Measurements from ENCODE around the gene EEF1G. TPM values are rescaled to one million over a fixed set of nuclear protein-coding genes. Genes with fewer than 3 reads are reported as not detected.
"Not testable (repeated sequence)": the region's sequence is repeated elsewhere in the genome, so short reads cannot be mapped to it uniquely, and the experiment has no call there.

EEF1G gene
- total RNA-seq, 4 donors from 2014 or later: 1,068 to 1,537 (median 1,375) TPM

DNA sequence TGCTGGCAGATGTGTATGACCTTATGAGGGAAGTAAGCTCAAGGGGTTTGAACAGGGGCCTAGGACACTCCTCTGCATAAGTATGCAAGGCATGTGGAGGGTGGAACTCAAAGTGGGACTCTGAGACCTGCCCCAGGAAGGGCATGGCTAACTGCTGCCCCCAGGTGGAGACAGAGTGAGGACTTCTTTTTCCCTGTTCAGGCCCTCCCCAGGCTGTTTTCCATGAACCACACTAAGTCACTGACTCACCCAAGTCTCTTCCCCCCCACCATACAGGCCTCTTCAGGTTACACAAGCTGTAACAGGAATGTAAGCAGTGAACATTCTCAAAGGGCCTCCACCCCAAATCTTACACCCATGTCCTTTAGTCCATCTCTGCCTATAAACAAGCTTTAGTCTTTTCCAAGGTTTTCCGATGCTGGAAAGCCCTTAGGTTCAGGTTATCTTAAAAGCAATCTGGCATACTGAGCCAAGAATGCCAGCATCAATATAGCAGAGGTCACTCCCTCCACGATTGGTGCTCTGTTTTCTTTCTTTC lies 13.1 kb downstream of the EEF1G start:
- H3K36me3 ChIP-seq: peaks cover 21 to 65% (median 64%) of the 10 kb centered on the region in 4 donors

DNA sequence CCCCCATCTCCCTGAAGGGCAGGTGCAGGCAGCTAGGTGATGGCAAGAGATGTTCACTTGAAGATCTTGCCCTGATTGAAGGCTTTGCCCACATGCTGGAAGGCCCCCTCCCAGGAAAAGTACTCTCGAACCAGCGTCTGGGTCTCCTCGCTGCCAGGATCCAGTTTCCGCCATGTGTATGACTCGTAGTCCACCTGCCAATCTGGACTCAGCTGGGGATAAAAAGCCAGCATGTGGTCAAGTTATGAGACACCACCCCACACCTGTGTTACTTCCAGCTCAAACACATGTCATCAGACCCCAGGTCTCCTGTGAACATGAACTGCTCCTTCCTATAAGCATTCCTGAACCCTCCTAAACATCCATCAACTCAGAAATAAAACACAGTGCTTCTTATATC lies 14.1 kb downstream of the EEF1G start:
- 89% methylated on average over 3 of the region's 5 CpGs for WGBS
- not testable (repeated sequence) for H3K27me3 ChIP-seq; DNase-seq (ENCODE audit: extremely low spot score); H3K9me3 ChIP-seq
- Histone ChIP-seq H3K4me3 (peak overlapping the region in 2 of 4 donors; percentile 31 to 36), H3K27ac (replicated peaks in 1 of 4) (peak overlapping the region; percentile 88 to 97 (median 94)), H3K36me3 (peaks cover 13 to 55% (median 54%) of the 10 kb centered on the region in 4 donors), H3K4me1 (peaks cover 49 to 88% (median 72%) of the 10 kb centered on the region in 4 donors)
- intact Hi-C loops (cut with DNase I): loop anchor here (2.0 to 5.0 kb wide), 2 partner anchors 15 to 137 kb away; no protein-coding TSS in a partner anchor

More for the DNA sequence above, 13.1 kb downstream of the EEF1G start:
- H3K27ac ChIP-seq (replicated peaks in 1 of 4): peak overlapping the region; percentile 88 to 97 (median 94)
- H3K9me3 ChIP-seq: no peaks in the 10 kb centered on the region
- TF ChIP-seq POLR2AphosphoS5 (IDR thresholded peaks at IDR 0.05): peak in 1 of 2 donors; percentile 80
- no peak for TF ChIP-seq EP300 (IDR thresholded peaks at IDR 0.05)
- TF ChIP-seq, protein P1, sequence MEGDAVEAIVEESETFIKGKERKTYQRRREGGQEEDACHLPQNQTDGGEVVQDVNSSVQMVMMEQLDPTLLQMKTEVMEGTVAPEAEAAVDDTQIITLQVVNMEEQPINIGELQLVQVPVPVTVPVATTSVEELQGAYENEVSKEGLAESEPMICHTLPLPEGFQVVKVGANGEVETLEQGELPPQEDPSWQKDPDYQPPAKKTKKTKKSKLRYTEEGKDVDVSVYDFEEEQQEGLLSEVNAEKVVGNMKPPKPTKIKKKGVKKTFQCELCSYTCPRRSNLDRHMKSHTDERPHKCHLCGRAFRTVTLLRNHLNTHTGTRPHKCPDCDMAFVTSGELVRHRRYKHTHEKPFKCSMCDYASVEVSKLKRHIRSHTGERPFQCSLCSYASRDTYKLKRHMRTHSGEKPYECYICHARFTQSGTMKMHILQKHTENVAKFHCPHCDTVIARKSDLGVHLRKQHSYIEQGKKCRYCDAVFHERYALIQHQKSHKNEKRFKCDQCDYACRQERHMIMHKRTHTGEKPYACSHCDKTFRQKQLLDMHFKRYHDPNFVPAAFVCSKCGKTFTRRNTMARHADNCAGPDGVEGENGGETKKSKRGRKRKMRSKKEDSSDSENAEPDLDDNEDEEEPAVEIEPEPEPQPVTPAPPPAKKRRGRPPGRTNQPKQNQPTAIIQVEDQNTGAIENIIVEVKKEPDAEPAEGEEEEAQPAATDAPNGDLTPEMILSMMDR (IDR thresholded peaks at IDR 0.05): peak; percentile 86 to 92 (median 88)
- no peak for TF ChIP-seq POLR2A (IDR thresholded peaks at IDR 0.05; ENCODE audit: low read depth)
- H3K4me3 ChIP-seq: peak overlapping the region in 2 of 4 donors; percentile 31 to 36
- intact Hi-C loops (cut with DNase I): loop anchor here (5.0 kb wide), 1 partner anchor 138 kb away; no protein-coding TSS in a partner anchor
- 35% methylated on average over 2 of the region's 2 CpGs for WGBS
- no peaks in the 10 kb centered on the region for H3K27me3 ChIP-seq
- peaks cover 39 to 78% (median 62%) of the 10 kb centered on the region in 4 donors for H3K4me1 ChIP-seq
- DNase-seq (ENCODE audit: extremely low spot score): peak; percentile 97

DNA sequence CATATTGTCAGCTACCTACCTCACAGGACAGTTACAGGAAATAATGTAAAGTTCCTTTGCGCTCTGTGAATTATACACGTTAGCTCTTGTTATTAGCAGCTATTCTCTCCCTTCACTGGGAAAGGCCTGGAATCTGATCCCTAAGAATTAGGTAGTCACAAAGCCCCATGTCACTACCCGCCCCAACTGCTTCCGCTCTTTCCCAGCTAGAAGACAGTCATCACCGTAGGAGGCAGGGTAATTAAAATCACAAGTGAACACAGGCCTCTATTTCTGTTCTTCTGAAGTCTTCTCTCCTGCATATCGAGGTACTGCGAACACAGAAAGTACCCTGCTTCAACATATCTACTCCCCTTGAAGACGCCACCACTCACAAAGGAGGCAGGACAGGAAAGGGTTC lies 14.5 kb downstream of the EEF1G start:
- intact Hi-C loops (cut with DNase I): loop anchor here (2.0 kb wide), 1 partner anchor 14 kb away; no protein-coding TSS in a partner anchor
- H3K36me3 ChIP-seq: peaks cover 11 to 52% (median 49%) of the 10 kb centered on the region in 4 donors
- H3K9me3 ChIP-seq: no peaks in the 10 kb centered on the region
- peaks cover 53 to 92% (median 76%) of the 10 kb centered on the region in 4 donors for H3K4me1 ChIP-seq
- H3K4me3 ChIP-seq: peak overlapping the region in 1 of 4 donors; percentile 36
- no peak for DNase-seq (ENCODE audit: extremely low spot score)
- no peaks in the 10 kb centered on the region for H3K27me3 ChIP-seq
- TF ChIP-seq POLR2AphosphoS5 (IDR thresholded peaks at IDR 0.05): no peak
- no peak for TF ChIP-seq POLR2A (IDR thresholded peaks at IDR 0.05; ENCODE audit: low read depth)
- TF ChIP-seq, protein P1 (IDR thresholded peaks at IDR 0.05): no peak
- TF ChIP-seq EP300 (IDR thresholded peaks at IDR 0.05): no peak
- WGBS: 89% methylated on average over 8 of the region's 8 CpGs
- peak overlapping the region; percentile 88 to 97 (median 94) for H3K27ac ChIP-seq (replicated peaks in 1 of 4)

DNA sequence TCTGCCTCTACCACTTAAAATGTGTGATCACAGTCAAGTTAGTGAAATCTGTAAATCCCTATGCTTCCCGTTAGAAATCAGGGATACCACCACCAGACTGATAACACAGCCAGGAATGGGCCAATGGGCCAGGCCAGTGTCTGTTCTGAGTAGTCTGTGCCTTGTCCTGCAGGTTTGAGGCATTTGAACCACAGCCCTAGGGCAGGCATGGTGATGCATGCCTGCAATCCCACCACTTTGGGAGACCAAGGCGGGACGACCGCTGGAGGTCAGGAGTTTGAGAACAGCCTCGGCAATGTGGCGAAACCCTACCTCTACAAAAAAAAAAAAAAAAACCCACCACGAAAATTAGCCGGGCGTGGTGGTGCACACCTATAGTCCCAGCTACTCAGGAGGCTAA lies 15.0 kb downstream of the EEF1G start:
- H3K4me1 ChIP-seq: peaks cover 59 to 98% (median 82%) of the 10 kb centered on the region in 4 donors
- WGBS: 87% methylated on average over 9 of the region's 9 CpGs
- no peaks in the 10 kb centered on the region for H3K9me3 ChIP-seq
- intact Hi-C loops (cut with DNase I): loop anchor here (2.0 kb wide), 1 partner anchor 14 kb away; no protein-coding TSS in a partner anchor
- DNase-seq (ENCODE audit: extremely low spot score): no peak
- TF ChIP-seq POLR2A (IDR thresholded peaks at IDR 0.05; ENCODE audit: low read depth): no peak
- TF ChIP-seq POLR2AphosphoS5 (IDR thresholded peaks at IDR 0.05): no peak
- TF ChIP-seq, protein P1 (IDR thresholded peaks at IDR 0.05): no peak
- no peak for TF ChIP-seq EP300 (IDR thresholded peaks at IDR 0.05)
- peaks cover 11 to 47% (median 45%) of the 10 kb centered on the region in 4 donors for H3K36me3 ChIP-seq
- H3K4me3 ChIP-seq: no peak overlapping the region
- H3K27me3 ChIP-seq: no peaks in the 10 kb centered on the region
- peak overlapping the region; percentile 88 to 97 (median 94) for H3K27ac ChIP-seq (replicated peaks in 1 of 4)

DNA sequence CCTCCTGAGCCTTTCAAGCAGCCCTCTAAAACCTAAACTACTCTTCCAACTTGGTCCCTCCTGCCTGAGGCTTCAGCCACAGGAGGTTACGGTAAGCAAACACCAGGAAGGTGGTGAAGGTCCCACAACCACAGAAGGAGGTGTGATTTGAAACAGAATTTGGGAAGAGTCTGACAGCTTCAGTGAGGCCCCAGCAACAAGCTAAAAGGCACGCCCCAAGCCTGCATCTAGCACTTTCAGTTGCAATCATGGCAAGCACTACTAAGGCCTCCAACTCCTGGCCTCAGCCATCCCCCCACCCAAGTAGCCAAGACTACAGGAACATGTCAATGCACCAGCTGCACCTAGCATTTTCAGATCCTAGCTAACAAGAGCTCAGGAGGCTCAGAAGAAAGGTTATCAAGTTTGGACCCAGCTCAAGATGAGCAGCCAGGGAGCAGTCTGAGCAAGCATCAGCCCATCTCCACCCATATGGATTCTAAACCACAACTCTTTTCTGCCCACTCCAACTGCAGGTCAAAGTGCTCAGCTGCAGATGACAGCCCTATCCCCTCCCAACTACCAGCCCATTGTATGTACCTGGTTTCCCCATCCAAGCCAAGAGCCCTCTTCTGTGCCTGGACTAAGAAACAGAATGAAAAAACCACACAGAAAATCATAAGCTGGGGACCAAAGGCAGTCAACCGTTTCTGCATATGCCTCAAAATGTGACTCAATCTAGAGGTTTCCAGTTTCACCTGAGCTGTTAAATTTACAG lies 16.6 kb downstream of the EEF1G start:
- DNase-seq (ENCODE audit: extremely low spot score): no peak
- TF ChIP-seq, protein P1 (IDR thresholded peaks at IDR 0.05): no peak
- no peak for TF ChIP-seq POLR2AphosphoS5 (IDR thresholded peaks at IDR 0.05)
- no peak for TF ChIP-seq EP300 (IDR thresholded peaks at IDR 0.05)
- TF ChIP-seq POLR2A (IDR thresholded peaks at IDR 0.05; ENCODE audit: low read depth): no peak
- no peaks in the 10 kb centered on the region for H3K9me3 ChIP-seq
- peak overlapping the region in 3 of 4 donors; percentile 21 to 32 (median 27) for H3K4me3 ChIP-seq
- WGBS: 39% methylated on average over 3 of the region's 3 CpGs
- H3K27ac ChIP-seq (replicated peaks in 1 of 4): peak overlapping the region; percentile 93 to 97 (median 95)
- peaks cover 11 to 32% (median 29%) of the 10 kb centered on the region in 4 donors for H3K36me3 ChIP-seq
- no peaks in the 10 kb centered on the region for H3K27me3 ChIP-seq
- intact Hi-C loops (cut with DNase I): no loop called here
- H3K4me1 ChIP-seq: peaks cover 73 to 99% (median 95%) of the 10 kb centered on the region in 4 donors
